Mesenchymal stem cell (in vitro differentiated cells and primary cell): ENCODE measurements around the gene TNPO3.

ENCODE experiments used
- DNase-seq: peaks from one replicate; pipeline ENCODE4 v3.0.0-alpha.2; 2013
- H2AFZ ChIP-seq: one replicate; pipeline ENCODE4 v1.6.1; 2013; ENCODE audit warnings: low read depth, mild to moderate bottlenecking, control low read depth, inconsistent platforms, low read length, moderate library complexity
- H2AK5ac ChIP-seq: 2 replicates; pipeline ENCODE4 v1.6.1; 2013; ENCODE audit warnings: low read length, moderate library complexity, mild to moderate bottlenecking, inconsistent platforms; ENCODE audit not compliant: severe bottlenecking
- H2BK120ac ChIP-seq: one replicate; pipeline ENCODE4 v1.6.1; 2013; ENCODE audit warnings: low read depth, mild to moderate bottlenecking, inconsistent platforms, low read length, moderate library complexity
- H2BK12ac ChIP-seq, 2 experiments: one replicate each; pipeline ENCODE4 v1.6.1; 2013; ENCODE audit warnings: inconsistent platforms in 2 of 2, low read length in 2 of 2, mild to moderate bottlenecking in 2 of 2, moderate library complexity in 2 of 2, control low read depth in 1 of 2
- H2BK15ac ChIP-seq: one replicate; pipeline ENCODE4 v1.6.1; 2013; ENCODE audit warnings: mild to moderate bottlenecking, low read depth, inconsistent platforms; ENCODE audit not compliant: poor library complexity, severe bottlenecking
- H2BK5ac ChIP-seq: 2 replicates; pipeline ENCODE4 v1.6.1; 2013; ENCODE audit warnings: low read depth, mild to moderate bottlenecking, low read length, control low read depth, inconsistent platforms; ENCODE audit not compliant: poor library complexity, severe bottlenecking
- H3K14ac ChIP-seq, 2 experiments: one replicate each; pipeline ENCODE4 v1.6.1; 2013; ENCODE audit warnings: inconsistent platforms in 2 of 2, low read length in 2 of 2, control low read depth in 1 of 2, mild to moderate bottlenecking in 1 of 2, moderate library complexity in 1 of 2
- H3K18ac ChIP-seq, 2 experiments: one replicate each; pipeline ENCODE4 v1.6.1; 2013; ENCODE audit warnings: inconsistent platforms in 2 of 2, low read length in 2 of 2, control low read depth in 1 of 2, low read depth in 1 of 2, mild to moderate bottlenecking in 1 of 2
- H3K23ac ChIP-seq, 2 experiments: one replicate each; pipeline ENCODE4 v1.6.1; 2013; ENCODE audit warnings: inconsistent platforms in 2 of 2, low read length in 2 of 2, mild to moderate bottlenecking in 2 of 2, moderate library complexity in 2 of 2, control low read depth in 1 of 2
- H3K27ac ChIP-seq: 2 replicates; pipeline ENCODE4 v1.5.1; 2013; ENCODE audit warnings: mild to moderate bottlenecking, moderate library complexity, low read length, control low read depth, inconsistent platforms; ENCODE audit not compliant: poor library complexity, severe bottlenecking
- H3K27me3 ChIP-seq, 2 experiments: 2 replicates each; pipeline versions ENCODE4 v1.6.1 to v1.7.0; 2013; ENCODE audit warnings: low read length in 2 of 2, mild to moderate bottlenecking in 2 of 2, moderate library complexity in 2 of 2, control low read depth in 1 of 2, inconsistent platforms in 1 of 2; ENCODE audit not compliant: control insufficient read depth in 1 of 2, insufficient read depth in 1 of 2
- H3K36me3 ChIP-seq, 2 experiments: 2 replicates each; pipeline versions ENCODE4 v1.6.1 to v1.7.0; 2013; ENCODE audit warnings: low read length in 2 of 2, control low read depth in 1 of 2, inconsistent platforms in 1 of 2, low read depth in 1 of 2, mild to moderate bottlenecking in 1 of 2; ENCODE audit not compliant: insufficient read depth in 2 of 2, control insufficient read depth in 1 of 2
- H3K4ac ChIP-seq, 2 experiments: one replicate each; pipeline ENCODE4 v1.6.1; 2013; ENCODE audit warnings: inconsistent platforms in 2 of 2, low read length in 2 of 2, mild to moderate bottlenecking in 2 of 2, moderate library complexity in 2 of 2, control low read depth in 1 of 2, low read depth in 1 of 2
- H3K4me1 ChIP-seq: 2 replicates; pipeline ENCODE4 v1.6.1; 2013; ENCODE audit warnings: low read depth, low read length, control low read depth; ENCODE audit not compliant: control insufficient read depth, insufficient read depth
- H3K4me2 ChIP-seq: 2 replicates; pipeline ENCODE4 v1.6.1; 2013; ENCODE audit warnings: low read length, mild to moderate bottlenecking, inconsistent platforms; ENCODE audit not compliant: poor library complexity, severe bottlenecking
- H3K4me3 ChIP-seq, 2 experiments: 2 replicates each; pipeline versions ENCODE4 v1.5.1 to v1.7.0; 2013; ENCODE audit warnings: low read length in 2 of 2, mild to moderate bottlenecking in 2 of 2, control low read depth in 1 of 2, low read depth in 1 of 2; ENCODE audit not compliant: insufficient read depth in 1 of 2
- H3K79me1 ChIP-seq: replicated peaks from 2 replicates; pipeline ENCODE4 v1.6.1; 2013; ENCODE audit warnings: mild to moderate bottlenecking, control low read depth, low read length, inconsistent platforms; ENCODE audit not compliant: poor library complexity, severe bottlenecking
- H3K9ac ChIP-seq: 2 replicates; pipeline ENCODE4 v1.7.0; 2013; ENCODE audit warnings: mild to moderate bottlenecking, low read length, moderate library complexity
- H3K9me3 ChIP-seq: 2 replicates; pipeline ENCODE4 v1.7.0; 2013; ENCODE audit warnings: mild to moderate bottlenecking, low read length; ENCODE audit not compliant: control insufficient read depth
- H4K8ac ChIP-seq: one replicate; pipeline ENCODE4 v1.6.1; 2013; ENCODE audit warnings: inconsistent platforms, mild to moderate bottlenecking, low read length, moderate library complexity
- H4K91ac ChIP-seq: one replicate; pipeline ENCODE4 v1.6.1; 2013; ENCODE audit warnings: mild to moderate bottlenecking, low read length, inconsistent platforms
- WGBS: methylation state at CpG from one replicate; pipeline ENCODE4 v1.1.7; 2013; ENCODE audit warnings: mixed read lengths; 5-methylcytosine and 5-hydroxymethylcytosine counted together

The TNPO3 gene

GRCh38 chr7:129017264-129017663 lies 37.6 kb downstream of the TNPO3 start:
- Histone ChIP-seq H3K4me1 (no peaks in the 10 kb centered on the region), H2BK12ac (no peak overlapping the region), H3K14ac (no peak overlapping the region), H3K23ac (no peak overlapping the region), H2BK5ac (no peak overlapping the region), H3K4me3 (no peak overlapping the region), H3K27me3 (no peaks in the 10 kb centered on the region), H3K4me2 (no peak overlapping the region), H4K8ac (no peak overlapping the region), H3K27ac (no peak overlapping the region), H3K9ac (no peak overlapping the region), H2AFZ (no peak overlapping the region), H3K18ac (no peak overlapping the region), H3K36me3 (peaks cover 11 to 49% of the 10 kb centered on the region in 2 experiments), H3K79me1 (peaks cover 6% of the 10 kb centered on the region), H4K91ac (no peak overlapping the region), H3K9me3 (no peaks in the 10 kb centered on the region), H2BK120ac (no peak overlapping the region), H2AK5ac (no peak overlapping the region), H3K4ac (no peak overlapping the region), H2BK15ac (no peak overlapping the region)
- DNase-seq, result no peak
- 96% methylated on average over 2 of the region's 2 CpGs for WGBS

- Histone ChIP-seq H4K91ac (no peak overlapping the region), H2BK12ac (no peak overlapping the region), H3K4me2 (no peak overlapping the region), H2BK5ac (no peak overlapping the region), H3K4me3 (no peak overlapping the region), H3K9ac (no peak overlapping the region), H3K36me3 (peaks cover 11 to 63% of the 10 kb centered on the region in 2 experiments), H2BK15ac (no peak overlapping the region), H3K18ac (no peak overlapping the region), H3K79me1 (peaks cover 8% of the 10 kb centered on the region), H3K23ac (no peak overlapping the region), H4K8ac (no peak overlapping the region), H3K4ac (no peak overlapping the region), H3K27me3 (no peaks in the 10 kb centered on the region), H3K9me3 (no peaks in the 10 kb centered on the region), H3K4me1 (peaks cover 2% of the 10 kb centered on the region), H2AFZ (no peak overlapping the region), H3K27ac (no peak overlapping the region), H3K14ac (no peak overlapping the region), H2BK120ac (no peak overlapping the region), H2AK5ac (no peak overlapping the region)
- 98% methylated on average over 4 of the region's 6 CpGs for WGBS
- no peak for DNase-seq
Observed at GRCh38 chr7:129014501-129015101, 40.3 kb downstream of the TNPO3 start.

- Histone ChIP-seq H2AK5ac (no peak overlapping the region), H3K14ac (no peak overlapping the region), H2BK12ac (no peak overlapping the region), H3K27ac (no peak overlapping the region), H3K27me3 (no peaks in the 10 kb centered on the region), H3K9me3 (no peaks in the 10 kb centered on the region), H4K8ac (no peak overlapping the region), H3K79me1 (peaks cover 13% of the 10 kb centered on the region), H3K18ac (no peak overlapping the region), H2AFZ (no peak overlapping the region), H2BK5ac (no peak overlapping the region), H3K36me3 (peaks cover 14 to 69% of the 10 kb centered on the region in 2 experiments), H3K4me2 (no peak overlapping the region), H4K91ac (no peak overlapping the region), H3K9ac (no peak overlapping the region), H3K4me1 (peaks cover 2% of the 10 kb centered on the region), H3K4ac (no peak overlapping the region), H2BK120ac (no peak overlapping the region), H3K4me3 (no peak overlapping the region), H3K23ac (no peak overlapping the region), H2BK15ac (no peak overlapping the region)
- 99% methylated on average over 4 of the region's 4 CpGs for WGBS
- DNase-seq, result no peak
Observed at GRCh38 chr7:129013048-129013724, 41.7 kb downstream of the TNPO3 start.

- Histone ChIP-seq H2AFZ (no peak overlapping the region), H2BK15ac (no peak overlapping the region), H2BK12ac (no peak overlapping the region), H3K23ac (no peak overlapping the region), H2AK5ac (no peak overlapping the region), H3K4me3 (no peak overlapping the region), H3K18ac (no peak overlapping the region), H3K27me3 (no peaks in the 10 kb centered on the region), H2BK120ac (no peak overlapping the region), H3K4me1 (peaks cover 2% of the 10 kb centered on the region), H3K4me2 (no peak overlapping the region), H3K27ac (no peak overlapping the region), H4K8ac (no peak overlapping the region), H3K79me1 (peaks cover 13% of the 10 kb centered on the region), H2BK5ac (no peak overlapping the region), H3K9ac (no peak overlapping the region), H4K91ac (no peak overlapping the region), H3K36me3 (peaks cover 14 to 66% of the 10 kb centered on the region in 2 experiments), H3K4ac (no peak overlapping the region), H3K9me3 (no peaks in the 10 kb centered on the region), H3K14ac (no peak overlapping the region)
- 100% methylated on average over 1 of the region's 1 CpG for WGBS
- DNase-seq, result no peak
Observed at GRCh38 chr7:129012641-129013040, 42.3 kb downstream of the TNPO3 start.
